HFF-Myc (cell line): ENCODE data around the gene TGFB1I1.
"Not testable (repeated sequence)": the region's sequence is repeated elsewhere in the genome, so short reads cannot be mapped to it uniquely, and the experiment has no call there.

ENCODE experiments used
- DNase-seq: peaks from one replicate; pipeline ENCODE4 v3.0.0-alpha.2; 2011; ENCODE audit warnings: low read depth; ENCODE audit errors: extremely low read depth
- H3K4me3 ChIP-seq: replicated peaks from 2 replicates; pipeline ENCODE4 v1.5.1; 2011; ENCODE audit warnings: low read depth, mild to moderate bottlenecking, control low read depth, low read length
- CTCF ChIP-seq: IDR thresholded peaks from 2 replicates; pipeline ENCODE4 v1.5.1; 2012; ENCODE audit warnings: mild to moderate bottlenecking, low read depth, low read length, control low read depth; ENCODE audit errors: missing control alignments

The TGFB1I1 gene

GRCh38 chr16:31429314-31429713, 42.6 kb upstream of the TGFB1I1 start:
- no peak for DNase-seq
- H3K4me3 ChIP-seq = no peak overlapping the region
- no peak for TF ChIP-seq CTCF

- no peak overlapping the region for H3K4me3 ChIP-seq
- no peak for TF ChIP-seq CTCF
- no peak for DNase-seq
Observed at GRCh38 chr16:31429796-31430195, 42.2 kb upstream of the TGFB1I1 start.

GRCh38 chr16:31430380-31431052, 41.4 kb upstream of the TGFB1I1 start:
- no peak overlapping the region for H3K4me3 ChIP-seq
- TF ChIP-seq CTCF = no peak
- DNase-seq = no peak

GRCh38 chr16:31435341-31436220, 36.4 kb upstream of the TGFB1I1 start:
- no peak overlapping the region for H3K4me3 ChIP-seq
- TF ChIP-seq CTCF = no peak
- DNase-seq = no peak

GRCh38 chr16:31436221-31437045, 35.5 kb upstream of the TGFB1I1 start:
- no peak for DNase-seq
- TF ChIP-seq CTCF = no peak
- no peak overlapping the region for H3K4me3 ChIP-seq

- no peak for TF ChIP-seq CTCF
- H3K4me3 ChIP-seq = no peak overlapping the region
- no peak for DNase-seq
Observed at GRCh38 chr16:31438414-31438813, 33.5 kb upstream of the TGFB1I1 start.

- not testable (repeated sequence) for DNase-seq, H3K4me3 ChIP-seq
Observed at GRCh38 chr16:31439023-31439422, 32.9 kb upstream of the TGFB1I1 start.
